Mammary epithelial cell (primary cell): ENCODE data around the gene FAM180A.

Source experiments
- EZH2 ChIP-seq: IDR thresholded peaks from 2 replicates; pipeline ENCODE4 v1.6.1; 2012; ENCODE audit warnings: low read length, inconsistent platforms, borderline replicate concordance
- TF ChIP-seq, protein P1 (sequence below), 2 donors: IDR thresholded peaks in 1 of 2; conservative IDR thresholded peaks in 1 of 2; 2 replicates each; pipeline ENCODE4 v1.5.1; 2011 to 2012; ENCODE audit warnings: inconsistent platforms in 2 of 2, low read length in 2 of 2, mild to moderate bottlenecking in 2 of 2, control low read depth in 1 of 2, low read depth in 1 of 2; ENCODE audit not compliant: insufficient read depth in 1 of 2; ENCODE audit errors: extremely low read depth in 1 of 2

DNA sequence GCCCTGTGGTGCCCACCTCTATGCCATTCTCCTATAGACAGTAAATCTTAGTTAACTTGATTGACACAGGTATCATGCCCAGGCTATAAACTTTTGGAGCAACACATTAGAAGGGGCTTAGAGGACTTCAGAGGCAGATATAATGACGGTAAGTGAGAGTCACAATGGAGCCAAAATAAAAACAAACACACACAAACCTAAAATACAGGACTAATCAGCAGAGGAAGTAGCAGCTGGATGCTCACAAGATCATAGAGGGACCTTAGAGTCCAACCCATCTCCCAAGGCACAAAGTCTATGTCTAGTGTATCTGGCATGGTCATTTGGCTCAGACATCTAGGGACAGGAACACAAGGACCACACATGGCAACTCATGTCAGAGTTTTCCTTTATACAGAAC, 32.9 kb downstream of the FAM180A start:
- TF ChIP-seq, protein P1, sequence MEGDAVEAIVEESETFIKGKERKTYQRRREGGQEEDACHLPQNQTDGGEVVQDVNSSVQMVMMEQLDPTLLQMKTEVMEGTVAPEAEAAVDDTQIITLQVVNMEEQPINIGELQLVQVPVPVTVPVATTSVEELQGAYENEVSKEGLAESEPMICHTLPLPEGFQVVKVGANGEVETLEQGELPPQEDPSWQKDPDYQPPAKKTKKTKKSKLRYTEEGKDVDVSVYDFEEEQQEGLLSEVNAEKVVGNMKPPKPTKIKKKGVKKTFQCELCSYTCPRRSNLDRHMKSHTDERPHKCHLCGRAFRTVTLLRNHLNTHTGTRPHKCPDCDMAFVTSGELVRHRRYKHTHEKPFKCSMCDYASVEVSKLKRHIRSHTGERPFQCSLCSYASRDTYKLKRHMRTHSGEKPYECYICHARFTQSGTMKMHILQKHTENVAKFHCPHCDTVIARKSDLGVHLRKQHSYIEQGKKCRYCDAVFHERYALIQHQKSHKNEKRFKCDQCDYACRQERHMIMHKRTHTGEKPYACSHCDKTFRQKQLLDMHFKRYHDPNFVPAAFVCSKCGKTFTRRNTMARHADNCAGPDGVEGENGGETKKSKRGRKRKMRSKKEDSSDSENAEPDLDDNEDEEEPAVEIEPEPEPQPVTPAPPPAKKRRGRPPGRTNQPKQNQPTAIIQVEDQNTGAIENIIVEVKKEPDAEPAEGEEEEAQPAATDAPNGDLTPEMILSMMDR (conservative IDR thresholded peaks at IDR 0.05 in 1 of 2, IDR thresholded peaks at IDR 0.05 in 1 of 2; ENCODE audit: extremely low read depth in 1 of 2, insufficient read depth in 1 of 2, low read depth in 1 of 2, low read length in 2 of 2): no peak
- TF ChIP-seq EZH2: no peak
